ENCODE results near the gene CIITA. TPM values are rescaled to one million over a fixed set of nuclear protein-coding genes. Genes with fewer than 3 reads are reported as not detected.

Gene CIITA
- total RNA-seq, 2 donors from 2014 or later: 0.26 TPM; not detected in 1

GRCh38 chr16:10834766-10835165 lies 42.2 kb upstream of the CIITA start:
- no peaks in the 10 kb centered on the region for H3K36me3 Mint-ChIP-seq (ENCODE audit: low read depth)
- no peaks in the 10 kb centered on the region for H3K27me3 ChIP-seq (ENCODE audit: control insufficient read depth, insufficient read depth, low read length, poor library complexity, severe bottlenecking)
- peaks cover 7% of the 10 kb centered on the region for H3K27me3 Mint-ChIP-seq (ENCODE audit: insufficient read depth)
- no peaks in the 10 kb centered on the region for H3K4me1 ChIP-seq (ENCODE audit: control insufficient read depth, insufficient read depth, low read length)
- no peaks in the 10 kb centered on the region for H3K9me3 Mint-ChIP-seq
- H3K36me3 ChIP-seq (ENCODE audit: control insufficient read depth, insufficient read depth, low read length): no peaks in the 10 kb centered on the region
- H3K9me3 ChIP-seq (ENCODE audit: control insufficient read depth, low read length): no peaks in the 10 kb centered on the region
- no peak overlapping the region for H3K27ac Mint-ChIP-seq
- no peak for TF ChIP-seq CTCF (conservative IDR thresholded peaks at IDR 0.05)
- no peaks in the 10 kb centered on the region for H3K4me1 Mint-ChIP-seq
- H3K9ac ChIP-seq (ENCODE audit: extremely low read depth, low read length, poor library complexity, severe bottlenecking): no peak overlapping the region
- no peak overlapping the region for H3K27ac ChIP-seq (ENCODE audit: low read depth, low read length)
- 92% methylated on average over 1 of the region's 1 CpG; no CpG with 5 or more reads in 1 of the 2 experiments for WGBS, 2 experiments (ENCODE audit: insufficient coverage in 1 of 2, insufficient read length in 1 of 2)
- H3K4me3 ChIP-seq (ENCODE audit: low read length): no peak overlapping the region
- H3K4me3 Mint-ChIP-seq: no peak overlapping the region
- no peak for DNase-seq

- Histone ChIP-seq H3K9ac (ENCODE audit: extremely low read depth, low read length, poor library complexity, severe bottlenecking) (no peak overlapping the region), H3K9me3 (ENCODE audit: control insufficient read depth, low read length) (no peaks in the 10 kb centered on the region), H3K27me3 (ENCODE audit: control insufficient read depth, insufficient read depth, low read length, poor library complexity, severe bottlenecking) (no peaks in the 10 kb centered on the region), H3K4me1 (ENCODE audit: control insufficient read depth, insufficient read depth, low read length) (no peaks in the 10 kb centered on the region), H3K27ac (ENCODE audit: low read depth, low read length) (no peak overlapping the region), H3K36me3 (ENCODE audit: control insufficient read depth, insufficient read depth, low read length) (no peaks in the 10 kb centered on the region), H3K4me3 (ENCODE audit: low read length) (no peak overlapping the region)
- 80 to 88% methylated on average over 4 to 7 of the region's 7 CpGs for WGBS, 2 experiments (ENCODE audit: insufficient coverage in 1 of 2, insufficient read length in 1 of 2)
- no peak overlapping the region for H3K27ac Mint-ChIP-seq
- TF ChIP-seq CTCF (conservative IDR thresholded peaks at IDR 0.05): no peak
- H3K9me3 Mint-ChIP-seq: no peaks in the 10 kb centered on the region
- H3K27me3 Mint-ChIP-seq (ENCODE audit: insufficient read depth): peaks cover 7% of the 10 kb centered on the region
- no peak overlapping the region for H3K4me3 Mint-ChIP-seq
- DNase-seq: no peak
- no peaks in the 10 kb centered on the region for H3K36me3 Mint-ChIP-seq (ENCODE audit: low read depth)
- H3K4me1 Mint-ChIP-seq: no peaks in the 10 kb centered on the region
These were observed 41.6 kb upstream of the CIITA start for GRCh38 chr16:10835281-10835931.

- H3K36me3 Mint-ChIP-seq (ENCODE audit: low read depth): no peaks in the 10 kb centered on the region
- Histone ChIP-seq H3K9me3 (ENCODE audit: control insufficient read depth, low read length) (no peaks in the 10 kb centered on the region), H3K4me3 (ENCODE audit: low read length) (no peak overlapping the region), H3K36me3 (ENCODE audit: control insufficient read depth, insufficient read depth, low read length) (no peaks in the 10 kb centered on the region), H3K9ac (ENCODE audit: extremely low read depth, low read length, poor library complexity, severe bottlenecking) (no peak overlapping the region), H3K27me3 (ENCODE audit: control insufficient read depth, insufficient read depth, low read length, poor library complexity, severe bottlenecking) (no peaks in the 10 kb centered on the region), H3K4me1 (ENCODE audit: control insufficient read depth, insufficient read depth, low read length) (no peaks in the 10 kb centered on the region), H3K27ac (ENCODE audit: low read depth, low read length) (no peak overlapping the region)
- no peak for TF ChIP-seq CTCF (conservative IDR thresholded peaks at IDR 0.05)
- no peak for DNase-seq
- no peaks in the 10 kb centered on the region for H3K9me3 Mint-ChIP-seq
- H3K4me1 Mint-ChIP-seq: no peaks in the 10 kb centered on the region
- H3K4me3 Mint-ChIP-seq: no peak overlapping the region
- no peak overlapping the region for H3K27ac Mint-ChIP-seq
- whole genome bisulfite sequencing, 2 experiments (ENCODE audit: insufficient coverage in 1 of 2, insufficient read length in 1 of 2): 83 to 86% methylated on average over 1 of the region's 1 CpG
- peaks cover 11% of the 10 kb centered on the region for H3K27me3 Mint-ChIP-seq (ENCODE audit: insufficient read depth)
These were observed 40.7 kb upstream of the CIITA start for GRCh38 chr16:10836174-10836853.

All from endodermal cell (in vitro differentiated cells).